HS-5 (cell line): ENCODE measurements around the gene CMSS1.
"Not testable (repeated sequence)": the region's sequence is repeated elsewhere in the genome, so short reads cannot be mapped to it uniquely, and the experiment has no call there.

ENCODE experiments used
- DNase-seq: peaks from one replicate; pipeline ENCODE4 v3.0.0-alpha.2; 2012; ENCODE audit warnings: low read depth

The CMSS1 gene

GRCh38 chr3:100227511-100227921 lies 409.9 kb downstream of the CMSS1 start:
- no peak for DNase-seq

DNA sequence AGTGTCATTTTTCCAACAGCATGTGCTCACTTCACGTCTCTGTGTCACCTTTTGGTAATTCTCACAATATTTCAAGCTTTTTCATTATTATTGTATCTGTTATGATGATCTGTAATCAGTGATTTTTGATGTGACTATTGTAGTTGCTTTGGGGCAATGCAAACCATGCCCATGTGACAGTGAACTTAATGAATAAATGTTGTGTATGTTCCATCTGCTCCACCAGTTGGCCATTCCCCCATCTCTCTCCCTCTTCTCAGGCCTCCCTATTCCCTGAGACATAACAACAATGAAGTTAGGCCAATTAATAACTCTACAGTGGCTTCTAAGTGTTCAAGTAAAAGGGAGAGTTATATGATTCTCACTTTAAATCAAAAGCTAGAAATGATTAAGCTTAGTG lies 410.6 kb downstream of the CMSS1 start:
- DNase-seq: no peak

- not testable (repeated sequence) for DNase-seq
Measured at GRCh38 chr3:100229188-100229587, 411.5 kb downstream of the CMSS1 start.

DNA sequence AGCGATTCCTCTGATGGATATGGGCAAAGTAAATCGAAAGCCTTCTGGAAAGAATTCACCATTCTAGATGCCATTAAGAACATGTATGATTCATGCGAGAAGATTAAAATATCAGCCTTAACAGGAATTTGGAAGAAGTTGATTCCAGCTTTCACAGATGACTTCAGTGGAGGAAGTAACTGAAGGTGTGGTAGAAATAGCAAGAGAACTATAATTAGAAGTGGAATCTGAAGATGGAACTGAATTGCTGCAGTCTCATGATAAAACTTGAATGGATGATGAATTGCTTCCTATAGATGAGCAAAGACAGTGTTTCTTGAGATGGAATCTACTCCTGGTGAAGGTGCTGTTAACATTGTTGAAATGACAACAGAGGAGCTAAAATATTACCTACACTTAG lies 413.0 kb downstream of the CMSS1 start:
- no peak for DNase-seq
